GM12864 (cell line): ENCODE data around the gene CFAP119.

ENCODE experiments used
- DNase-seq: peaks from one replicate; pipeline ENCODE4 v3.0.0-alpha.2; 2011; ENCODE audit warnings: low read depth
- H3K4me3 ChIP-seq: 2 replicates; pipeline ENCODE4 v1.5.1; 2011; ENCODE audit warnings: mild to moderate bottlenecking, low read depth, low read length, control low read depth
- CTCF ChIP-seq: IDR thresholded peaks from 2 replicates; pipeline ENCODE4 v1.5.1; 2011; ENCODE audit warnings: low read depth, mild to moderate bottlenecking, moderate library complexity, low read length, control low read depth, inconsistent platforms; ENCODE audit errors: missing control alignments

The CFAP119 gene

GRCh38 chr16:30766206-30766932, 4.5 kb upstream of the CFAP119 start:
- no peak overlapping the region for H3K4me3 ChIP-seq
- no peak for TF ChIP-seq CTCF
- DNase-seq = no peak

GRCh38 chr16:30764816-30765465, 3.1 kb upstream of the CFAP119 start:
- H3K4me3 ChIP-seq = no peak overlapping the region
- no peak for TF ChIP-seq CTCF

GRCh38 chr16:30764086-30764485, 2.2 kb upstream of the CFAP119 start:
- no peak for DNase-seq
- no peak overlapping the region for H3K4me3 ChIP-seq
- TF ChIP-seq CTCF = no peak

More at GRCh38 chr16:30764816-30765465, 3.1 kb upstream of the CFAP119 start:
- DNase-seq = no peak

- peak overlapping the region; percentile 79 for H3K4me3 ChIP-seq
- no peak for TF ChIP-seq CTCF
- DNase-seq = no peak
Measured at GRCh38 chr16:30762991-30763725, 1.3 kb upstream of the CFAP119 start.

- no peak for TF ChIP-seq CTCF
- H3K4me3 ChIP-seq = peak overlapping the region; percentile 79
- DNase-seq = no peak
Measured at GRCh38 chr16:30761427-30761927, 385 bp downstream of the CFAP119 start.

GRCh38 chr16:30760577-30761426, 1.1 kb downstream of the CFAP119 start:
- no peak for DNase-seq
- peak overlapping the region; percentile 79 for H3K4me3 ChIP-seq
- TF ChIP-seq CTCF = no peak
